ENCODE measurements around the gene ARSB. TPM values are rescaled to one million over a fixed set of nuclear protein-coding genes. Genes with fewer than 3 reads are reported as not detected.
"Not testable (repeated sequence)": the region's sequence is repeated elsewhere in the genome, so short reads cannot be mapped to it uniquely, and the experiment has no call there.

Gene ARSB
- total RNA-seq, 4 donors from 2014 or later = 23.0 to 109 (median 52.6) TPM

GRCh38 chr5:78768781-78769380 lies 216.2 kb downstream of the ARSB start:
- Histone ChIP-seq H3K27ac (no peak overlapping the region), H3K27me3 (no peaks in the 10 kb centered on the region), H3K4me1 (peaks cover 0 to 13% (median 0%) of the 10 kb centered on the region in 3 donors), H3K9me3 (no peaks in the 10 kb centered on the region), H3K4me3 (no peak overlapping the region), H3K36me3 (no peaks in the 10 kb centered on the region)
- ATAC-seq = no peak
- 79 to 96% methylated on average over 6 of the region's 7 CpGs for WGBS, 2 donors (ENCODE audit: low coverage in 1 of 2)
- TF ChIP-seq EP300 (IDR thresholded peaks at IDR 0.05) (no peak), POLR2A (IDR thresholded peaks at IDR 0.05) (no peak), CTCF (IDR thresholded peaks at IDR 0.05) (no peak), POLR2AphosphoS5 (IDR thresholded peaks at IDR 0.05) (no peak)

- Histone ChIP-seq H3K27ac (no peak overlapping the region), H3K27me3 (no peaks in the 10 kb centered on the region), H3K4me1 (peaks cover 0 to 13% (median 0%) of the 10 kb centered on the region in 3 donors), H3K9me3 (no peaks in the 10 kb centered on the region), H3K36me3 (no peaks in the 10 kb centered on the region), H3K4me3 (no peak overlapping the region)
- ATAC-seq = no peak
- TF ChIP-seq EP300 (IDR thresholded peaks at IDR 0.05) (no peak), POLR2A (IDR thresholded peaks at IDR 0.05) (no peak), CTCF (IDR thresholded peaks at IDR 0.05) (no peak), POLR2AphosphoS5 (IDR thresholded peaks at IDR 0.05) (no peak)
- 31 to 34% methylated on average over 3 of the region's 5 CpGs for WGBS, 2 donors (ENCODE audit: low coverage in 1 of 2)
Observed at GRCh38 chr5:78766412-78766762, 218.7 kb downstream of the ARSB start.

GRCh38 chr5:78765756-78766411 lies 219.2 kb downstream of the ARSB start:
- Histone ChIP-seq H3K27ac (no peak overlapping the region), H3K9me3 (no peaks in the 10 kb centered on the region), H3K36me3 (no peaks in the 10 kb centered on the region), H3K4me1 (peaks cover 0 to 13% (median 0%) of the 10 kb centered on the region in 3 donors), H3K4me3 (no peak overlapping the region), H3K27me3 (no peaks in the 10 kb centered on the region)
- ATAC-seq = no peak
- no peak for TF ChIP-seq POLR2AphosphoS5 (IDR thresholded peaks at IDR 0.05)
- TF ChIP-seq CTCF (IDR thresholded peaks at IDR 0.05) = no peak
- TF ChIP-seq POLR2A (IDR thresholded peaks at IDR 0.05) = no peak
- no peak for TF ChIP-seq EP300 (IDR thresholded peaks at IDR 0.05)
- 29 to 56% methylated on average over 4 to 6 of the region's 7 CpGs for WGBS, 2 donors (ENCODE audit: low coverage in 1 of 2)

- Histone ChIP-seq H3K4me1 (peaks cover 0 to 13% (median 0%) of the 10 kb centered on the region in 3 donors), H3K9me3 (no peaks in the 10 kb centered on the region), H3K27ac (no peak overlapping the region), H3K27me3 (no peaks in the 10 kb centered on the region), H3K4me3 (no peak overlapping the region), H3K36me3 (no peaks in the 10 kb centered on the region)
- ATAC-seq = no peak
- 76 to 92% methylated on average over 3 to 4 of the region's 5 CpGs for WGBS, 2 donors (ENCODE audit: low coverage in 1 of 2)
- no peak for TF ChIP-seq EP300 (IDR thresholded peaks at IDR 0.05)
Observed at GRCh38 chr5:78765116-78765515, 220.0 kb downstream of the ARSB start.

- no peaks in the 10 kb centered on the region for H3K36me3 ChIP-seq
- TF ChIP-seq CTCF (IDR thresholded peaks at IDR 0.05) = no peak
- 66 to 92% methylated on average over 4 to 6 of the region's 6 CpGs for WGBS, 2 donors (ENCODE audit: low coverage in 1 of 2)
Observed at GRCh38 chr5:78763659-78764189, 221.4 kb downstream of the ARSB start.

GRCh38 chr5:78762743-78763142 lies 222.4 kb downstream of the ARSB start:
- peaks cover 0 to 24% (median 0%) of the 10 kb centered on the region in 3 donors for H3K4me1 ChIP-seq
- not testable (repeated sequence) for H3K27ac ChIP-seq, H3K27me3 ChIP-seq, H3K4me3 ChIP-seq, ATAC-seq, H3K36me3 ChIP-seq, H3K9me3 ChIP-seq
- 96 to 98% methylated on average over 5 of the region's 5 CpGs for WGBS, 2 donors (ENCODE audit: low coverage in 1 of 2)

More at GRCh38 chr5:78763659-78764189, 221.4 kb downstream of the ARSB start:
- no peaks in the 10 kb centered on the region for H3K27me3 ChIP-seq
- ATAC-seq = no peak
- peaks cover 0 to 14% (median 0%) of the 10 kb centered on the region in 3 donors for H3K4me1 ChIP-seq
- H3K9me3 ChIP-seq = no peaks in the 10 kb centered on the region
- no peak overlapping the region for H3K4me3 ChIP-seq
- H3K27ac ChIP-seq = no peak overlapping the region

Data from gastroesophageal sphincter (tissue), 4 donors.